ENCODE data around the gene GPR151. TPM values are rescaled to one million over a fixed set of nuclear protein-coding genes. Genes with fewer than 3 reads are reported as not detected.

Gene GPR151
- polyA plus RNA-seq, 3 donors, result not detected

DNA sequence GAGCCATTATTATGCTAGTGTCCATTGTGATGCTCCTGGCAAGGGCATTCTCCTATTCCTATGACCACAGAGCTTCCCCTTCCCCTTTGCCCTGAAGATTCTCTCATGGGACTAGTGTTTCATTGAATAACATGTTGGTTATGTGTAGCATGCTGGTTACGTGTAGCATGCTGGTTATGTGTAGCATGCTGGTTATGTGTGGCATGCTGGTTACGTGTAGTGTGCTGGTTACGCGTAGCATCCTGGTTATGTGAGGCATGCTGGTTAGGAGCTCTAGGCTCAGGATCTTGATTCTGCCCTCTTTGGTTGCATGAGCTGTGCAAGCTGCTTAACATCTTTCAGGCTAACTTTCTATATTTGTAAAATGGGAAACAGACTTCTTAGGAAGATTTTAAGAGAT, 46.5 kb upstream of the GPR151 start:
- intact Hi-C loops (cut with micrococcal nuclease), result no loop called here

DNA sequence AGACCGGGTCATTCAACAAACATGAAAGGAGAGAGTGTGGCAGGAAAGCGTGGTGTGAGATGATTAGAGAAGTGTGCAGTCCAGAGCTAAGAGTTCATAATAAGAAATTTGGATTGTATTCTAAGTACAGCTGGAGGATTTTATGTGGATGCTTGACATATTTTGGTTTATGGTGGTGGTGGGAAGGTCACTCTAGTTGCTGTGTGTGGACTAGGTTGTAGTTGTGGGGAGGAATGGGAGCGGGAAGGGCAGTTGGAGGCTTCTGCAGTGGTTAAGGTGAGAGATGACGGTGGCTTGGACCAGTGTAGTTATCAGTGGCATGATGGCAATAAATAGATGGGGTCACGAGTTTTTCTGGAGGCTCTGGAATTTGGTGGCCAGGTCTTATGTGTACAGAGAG, 45.7 kb upstream of the GPR151 start:
- no peaks in the 10 kb centered on the region for H3K36me3 ChIP-seq (replicated peaks in 1 of 2; ENCODE audit: control insufficient read depth in 1 of 2, insufficient read depth in 2 of 2, low read length in 2 of 2)
- no peaks in the 10 kb centered on the region for H3K36me3 Mint-ChIP-seq
- no peak overlapping the region for H3K4me3 Mint-ChIP-seq
- 92% methylated on average over 4 of the region's 5 CpGs for WGBS (ENCODE audit: insufficient coverage)
- H3K9me3 Mint-ChIP-seq, result no peaks in the 10 kb centered on the region
- no peak overlapping the region for H3K27ac ChIP-seq (ENCODE audit: low read depth in 1 of 2, low read length in 2 of 2)
- H3K27ac Mint-ChIP-seq, result no peak overlapping the region
- H3K27me3 ChIP-seq (ENCODE audit: control insufficient read depth in 2 of 2, insufficient read depth in 2 of 2, low read length in 2 of 2), result no peaks in the 10 kb centered on the region
- DNase-seq, result no peak
- H3K9ac ChIP-seq (ENCODE audit: insufficient read depth, low read length, poor library complexity, severe bottlenecking), result no peak overlapping the region
- H3K4me1 ChIP-seq (ENCODE audit: control insufficient read depth in 1 of 2, insufficient read depth in 2 of 2, low read length in 2 of 2), result no peaks in the 10 kb centered on the region
- H3K4me3 ChIP-seq (replicated peaks in 1 of 3; ENCODE audit: low read depth in 2 of 3, low read length in 3 of 3), result no peak overlapping the region
- H3K4me2 ChIP-seq (replicated peaks; ENCODE audit: extremely low read depth, low read length, poor library complexity, severe bottlenecking), result no peak overlapping the region
- no peak for TF ChIP-seq CTCF (IDR thresholded peaks at IDR 0.05)
- no peaks in the 10 kb centered on the region for H3K79me2 ChIP-seq (ENCODE audit: insufficient read depth, low read length)
- intact Hi-C loops (cut with micrococcal nuclease), result no loop called here
- H4K20me1 ChIP-seq (ENCODE audit: insufficient read depth, low read length), result no peaks in the 10 kb centered on the region
- H3K9me3 ChIP-seq (replicated peaks in 1 of 2; ENCODE audit: control insufficient read depth in 1 of 2, insufficient read depth in 1 of 2, low read length in 2 of 2), result no peaks in the 10 kb centered on the region
- H3K27me3 Mint-ChIP-seq (ENCODE audit: low read depth in 3 of 3), result peaks cover 0 to 3% (median 0%) of the 10 kb centered on the region in 3 donors
- peaks cover 4% of the 10 kb centered on the region for H3K4me1 Mint-ChIP-seq
- H2AFZ ChIP-seq (ENCODE audit: insufficient read depth, low read depth, low read length, poor library complexity, severe bottlenecking), result no peak overlapping the region

More for the DNA sequence above, 46.5 kb upstream of the GPR151 start:
- Histone ChIP-seq H3K9ac (ENCODE audit: insufficient read depth, low read length, poor library complexity, severe bottlenecking) (no peak overlapping the region), H3K4me2 (replicated peaks; ENCODE audit: extremely low read depth, low read length, poor library complexity, severe bottlenecking) (no peak overlapping the region), H3K36me3 (replicated peaks in 1 of 2; ENCODE audit: control insufficient read depth in 1 of 2, insufficient read depth in 2 of 2, low read length in 2 of 2) (no peaks in the 10 kb centered on the region), H3K4me3 (replicated peaks in 1 of 3; ENCODE audit: low read depth in 2 of 3, low read length in 3 of 3) (no peak overlapping the region), H3K79me2 (ENCODE audit: insufficient read depth, low read length) (no peaks in the 10 kb centered on the region), H2AFZ (ENCODE audit: insufficient read depth, low read depth, low read length, poor library complexity, severe bottlenecking) (no peak overlapping the region), H4K20me1 (ENCODE audit: insufficient read depth, low read length) (no peaks in the 10 kb centered on the region), H3K4me1 (ENCODE audit: control insufficient read depth in 1 of 2, insufficient read depth in 2 of 2, low read length in 2 of 2) (no peaks in the 10 kb centered on the region), H3K27ac (ENCODE audit: low read depth in 1 of 2, low read length in 2 of 2) (no peak overlapping the region), H3K9me3 (replicated peaks in 1 of 2; ENCODE audit: control insufficient read depth in 1 of 2, insufficient read depth in 1 of 2, low read length in 2 of 2) (no peaks in the 10 kb centered on the region), H3K27me3 (ENCODE audit: control insufficient read depth in 2 of 2, insufficient read depth in 2 of 2, low read length in 2 of 2) (no peaks in the 10 kb centered on the region)
- Mint-ChIP-seq H3K27me3 (ENCODE audit: low read depth in 3 of 3) (peaks cover 0 to 3% (median 0%) of the 10 kb centered on the region in 3 donors), H3K9me3 (no peaks in the 10 kb centered on the region), H3K27ac (no peak overlapping the region), H3K36me3 (no peaks in the 10 kb centered on the region), H3K4me1 (peaks cover 4% of the 10 kb centered on the region), H3K4me3 (no peak overlapping the region)
- WGBS (ENCODE audit: insufficient coverage), result 93% methylated on average over 4 of the region's 4 CpGs
- DNase-seq, result no peak
- TF ChIP-seq CTCF (IDR thresholded peaks at IDR 0.05), result no peak

All from CD14-positive monocyte (primary cell).